ENCODE data around the gene RUSF1.
"Not testable (repeated sequence)": the region's sequence is repeated elsewhere in the genome, so short reads cannot be mapped to it uniquely, and the experiment has no call there.

RUSF1 gene

GRCh38 chr16:31507929-31508705 is at the start of gene RUSF1:
RUSF1 (minus strand) TSS chr16:31508391; CDS start chr16:31508373, 18 bp downstream.
- peak; percentile 91 for DNase-seq (ENCODE audit: low spot score)

GRCh38 chr16:31542763-31543162 is 34.6 kb upstream of the RUSF1 start:
- no peak for DNase-seq (ENCODE audit: low spot score)

DNA sequence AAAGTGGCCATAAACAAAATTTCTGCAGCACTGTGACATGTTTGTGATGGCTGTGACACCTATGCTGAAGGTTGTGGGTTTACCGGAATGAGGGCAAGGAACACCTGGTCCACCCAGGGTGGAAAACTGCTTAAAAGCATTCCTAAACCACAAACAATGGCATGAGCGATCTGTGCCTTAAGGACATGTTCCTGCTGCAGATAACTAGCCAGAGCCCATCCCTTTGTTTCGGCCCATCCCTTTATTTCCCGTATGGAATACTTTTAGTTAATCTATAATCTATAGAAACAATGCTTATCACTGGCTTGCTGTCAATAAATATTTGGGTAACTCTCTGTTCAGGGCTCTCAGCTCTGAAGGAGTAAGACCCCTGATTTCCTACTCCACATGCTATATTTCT is 31.6 kb upstream of the RUSF1 start:
- not testable (repeated sequence) for DNase-seq (ENCODE audit: low spot score)

DNA sequence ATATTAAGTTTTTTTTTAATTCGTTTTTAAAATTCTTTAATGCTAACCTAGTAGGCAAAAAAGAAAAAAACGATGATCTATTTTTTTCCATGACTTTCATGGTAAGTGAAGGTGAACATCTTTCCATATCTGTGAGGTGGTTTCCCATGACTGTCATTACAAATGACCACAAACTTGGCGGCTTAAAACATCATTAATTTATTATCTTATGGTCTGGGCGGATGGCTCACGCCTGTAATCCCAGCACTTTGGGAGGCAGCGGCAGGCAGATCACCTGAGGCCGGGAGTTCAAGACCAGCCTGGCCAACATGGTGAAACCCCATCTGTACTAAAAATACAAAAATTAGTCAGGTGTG is 30.0 kb upstream of the RUSF1 start:
- DNase-seq (ENCODE audit: low spot score): not testable (repeated sequence)

DNA sequence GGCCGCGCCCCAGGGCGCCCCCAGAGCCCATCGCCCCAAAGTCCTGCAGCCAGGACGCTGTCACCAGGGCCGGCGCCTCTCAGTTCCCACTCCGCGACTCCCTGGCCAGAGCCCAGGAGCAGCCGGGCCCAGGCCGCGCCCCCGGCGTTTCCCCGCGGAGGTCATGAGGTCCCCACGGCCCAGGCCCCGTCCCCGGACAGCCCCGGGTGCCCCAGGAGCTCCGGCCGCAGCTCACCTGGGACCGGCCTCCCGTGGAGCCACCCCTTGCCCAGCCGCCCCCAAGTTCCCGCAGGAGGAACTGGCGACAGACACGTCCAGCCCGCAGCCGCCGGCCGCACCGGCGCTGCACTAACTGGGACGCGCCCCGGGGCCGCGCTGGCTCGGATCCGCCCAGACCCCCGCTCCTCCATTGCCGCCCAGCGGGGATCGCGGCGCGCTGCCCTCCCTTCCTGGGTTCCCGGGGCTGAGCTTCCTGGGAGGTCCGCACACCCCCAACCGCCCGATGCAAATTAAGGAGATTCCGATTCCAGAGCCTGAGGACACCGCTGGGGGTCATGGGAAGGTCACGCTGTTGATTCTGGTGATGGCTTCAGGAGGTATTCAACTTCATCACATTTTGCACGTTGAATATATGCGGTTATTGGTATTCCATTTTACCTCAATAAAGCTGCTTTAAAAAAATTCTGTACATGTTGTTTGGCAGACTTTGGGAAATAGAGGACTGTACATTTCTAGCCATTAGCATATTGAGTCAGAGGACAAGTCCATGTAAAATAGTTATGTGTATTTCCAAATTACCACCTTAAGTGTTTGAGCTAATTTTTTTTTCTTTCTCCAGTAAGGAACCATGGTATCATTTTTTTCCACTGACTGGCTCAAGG is 29.4 kb upstream of the RUSF1 start:
- DNase-seq (ENCODE audit: low spot score): no peak

DNA sequence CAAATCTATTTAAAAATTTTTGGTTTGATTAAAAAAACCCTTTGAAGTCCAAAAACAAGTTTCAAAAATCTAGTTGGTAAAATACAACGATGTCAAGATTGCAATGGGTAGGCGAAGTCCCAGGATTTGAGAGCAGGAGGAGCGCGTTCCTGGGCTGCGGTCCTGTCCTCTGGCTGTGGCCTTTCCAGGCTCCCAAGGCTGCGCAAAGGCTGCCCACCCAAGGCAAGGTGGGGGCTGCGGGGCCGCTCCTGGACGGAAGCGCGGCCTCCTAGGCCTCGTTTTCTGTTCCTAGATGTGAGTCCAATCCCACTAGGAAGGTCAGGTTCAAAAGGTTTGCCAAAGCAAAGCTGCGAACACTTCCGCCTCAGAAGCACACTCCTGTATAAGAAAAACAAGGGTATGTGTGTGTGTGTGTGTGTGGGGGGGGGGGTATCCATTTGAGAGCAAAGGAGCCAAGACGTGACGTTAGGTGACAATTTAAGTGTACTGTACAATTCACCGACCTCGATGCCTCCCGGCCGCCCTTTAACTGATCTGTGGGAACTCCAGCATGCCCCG is 28.7 kb upstream of the RUSF1 start:
- DNase-seq (ENCODE audit: low spot score): no peak

GRCh38 chr16:31535737-31536136 is 27.5 kb upstream of the RUSF1 start:
- DNase-seq (ENCODE audit: low spot score): no peak

- DNase-seq (ENCODE audit: low spot score): no peak
Observed at GRCh38 chr16:31532896-31533295, 24.7 kb upstream of the RUSF1 start.

DNA sequence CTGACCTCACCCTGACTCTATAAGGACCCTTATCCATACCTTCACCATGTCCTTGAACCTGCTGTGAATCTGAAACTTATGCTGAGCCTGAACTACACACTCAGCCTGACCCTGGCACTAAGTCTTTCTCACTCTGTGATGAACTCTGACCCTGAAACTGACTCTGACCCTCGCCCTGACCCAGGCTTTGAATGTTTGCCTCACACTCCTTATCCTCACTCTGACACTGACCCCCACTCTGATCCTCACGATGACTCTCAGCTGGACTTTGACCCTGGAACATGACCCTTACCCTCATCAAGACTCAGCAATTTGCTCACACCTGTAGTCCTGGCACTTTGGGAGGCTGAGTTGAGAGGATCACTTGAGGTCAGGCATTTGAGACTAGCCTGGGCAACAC is 23.9 kb upstream of the RUSF1 start:
- no peak for DNase-seq (ENCODE audit: low spot score)

GRCh38 chr16:31531096-31531495 is 22.9 kb upstream of the RUSF1 start:
- no peak for DNase-seq (ENCODE audit: low spot score)

GRCh38 chr16:31530405-31530804 is 22.2 kb upstream of the RUSF1 start:
- no peak for DNase-seq (ENCODE audit: low spot score)

- no peak for DNase-seq (ENCODE audit: low spot score)
Observed at GRCh38 chr16:31529937-31530312, 21.7 kb upstream of the RUSF1 start.

DNA sequence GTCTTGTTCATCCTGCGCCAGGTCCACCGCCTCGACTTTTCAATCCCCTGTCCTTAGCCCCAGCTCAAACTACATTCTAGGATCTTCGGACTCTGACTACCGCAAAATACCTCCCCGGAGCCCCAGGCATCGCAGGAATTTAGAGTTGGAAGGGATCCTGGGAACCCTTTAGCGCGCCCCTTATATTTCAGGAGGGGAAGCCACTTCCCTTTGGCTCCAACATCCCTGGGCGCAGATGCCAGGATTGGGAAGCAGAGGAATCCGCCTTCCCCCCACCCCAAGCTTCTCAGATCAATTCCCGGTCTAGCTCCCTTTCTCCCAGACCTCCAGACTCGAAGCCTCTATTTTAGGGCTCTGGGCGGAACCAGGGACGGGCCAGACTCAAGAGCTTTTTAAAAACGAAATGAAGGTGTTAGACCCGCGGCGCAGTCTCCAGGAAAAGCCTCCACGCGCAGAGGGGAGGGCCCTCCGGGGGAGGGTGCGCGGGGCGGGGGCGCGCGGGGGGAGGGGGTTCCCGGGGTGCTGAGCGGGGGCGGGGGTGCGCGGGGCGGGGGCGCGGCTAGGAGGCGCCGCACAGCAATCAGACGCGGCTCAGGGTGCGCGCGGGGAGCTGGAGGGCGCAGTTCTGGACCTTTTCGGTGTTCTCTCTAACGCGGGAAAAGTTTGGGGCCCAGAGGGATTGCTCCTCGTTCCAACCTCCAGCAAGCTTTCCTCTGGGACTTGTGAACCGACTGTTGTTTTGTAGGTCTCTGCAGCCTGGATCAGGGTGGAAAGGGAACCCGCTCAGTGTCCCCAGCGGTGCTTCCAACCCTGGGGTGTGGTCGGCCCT is 21.1 kb upstream of the RUSF1 start:
- DNase-seq (ENCODE audit: low spot score): no peak

DNA sequence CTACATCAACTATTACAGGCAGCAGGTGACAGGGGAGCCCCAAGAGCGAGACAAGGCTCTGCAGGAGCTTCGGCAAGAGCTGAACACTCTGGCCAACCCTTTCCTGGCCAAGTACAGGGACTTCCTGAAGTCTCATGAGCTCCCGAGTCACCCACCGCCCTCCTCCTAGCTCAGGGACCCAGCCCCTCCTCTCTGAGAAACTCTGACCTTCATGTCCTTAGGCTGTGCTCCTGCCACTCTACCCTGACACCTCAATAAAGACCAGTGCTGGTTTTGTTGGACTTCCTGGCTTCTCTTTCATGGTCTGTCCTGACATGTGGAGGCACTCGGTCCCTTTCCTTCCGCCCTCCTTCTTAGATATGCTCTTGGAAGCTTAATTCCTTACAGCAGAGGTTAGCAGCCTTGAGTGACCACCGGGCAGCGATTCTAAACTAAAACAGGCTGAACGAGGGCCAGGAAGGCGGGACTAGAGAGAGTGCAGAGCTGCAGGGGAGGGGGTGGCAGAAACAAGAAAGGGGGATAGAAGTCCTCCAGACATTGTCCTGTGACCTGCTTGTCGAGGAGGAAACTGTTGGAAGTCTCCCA is 20.4 kb upstream of the RUSF1 start:
- DNase-seq (ENCODE audit: low spot score): no peak

GRCh38 chr16:31527734-31528274 is 19.6 kb upstream of the RUSF1 start, which contains the start of gene AHSP:
AHSP (plus strand) TSS chr16:31527900; CDS start chr16:31528140, 240 bp downstream.
- DNase-seq (ENCODE audit: low spot score): no peak

- DNase-seq (ENCODE audit: low spot score): no peak
Observed at GRCh38 chr16:31525113-31525512, 16.9 kb upstream of the RUSF1 start.

- DNase-seq (ENCODE audit: low spot score): not testable (repeated sequence)
Observed at GRCh38 chr16:31523768-31524167, 15.6 kb upstream of the RUSF1 start.

GRCh38 chr16:31522071-31522470 is 13.9 kb upstream of the RUSF1 start:
- no peak for DNase-seq (ENCODE audit: low spot score)

DNA sequence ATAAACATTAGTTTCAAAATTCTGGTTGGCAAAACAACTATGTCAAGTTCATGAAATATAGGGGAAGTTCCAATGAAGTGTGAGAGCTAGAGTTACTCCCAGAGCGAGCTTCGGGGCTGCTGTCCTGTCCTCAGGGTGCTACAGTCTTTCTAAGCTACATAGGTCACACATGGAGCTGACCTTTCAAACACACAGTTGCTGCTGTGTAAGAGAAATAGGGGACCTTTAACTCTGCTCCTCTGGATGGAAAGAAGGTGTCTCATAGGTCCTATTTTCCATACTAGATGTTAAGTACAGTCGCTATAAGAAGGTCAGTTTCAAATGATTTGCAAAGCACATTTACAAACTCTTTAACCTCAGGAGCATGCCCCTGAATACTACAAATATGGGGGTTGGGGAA is 13.2 kb upstream of the RUSF1 start:
- no peak for DNase-seq (ENCODE audit: low spot score)

DNA sequence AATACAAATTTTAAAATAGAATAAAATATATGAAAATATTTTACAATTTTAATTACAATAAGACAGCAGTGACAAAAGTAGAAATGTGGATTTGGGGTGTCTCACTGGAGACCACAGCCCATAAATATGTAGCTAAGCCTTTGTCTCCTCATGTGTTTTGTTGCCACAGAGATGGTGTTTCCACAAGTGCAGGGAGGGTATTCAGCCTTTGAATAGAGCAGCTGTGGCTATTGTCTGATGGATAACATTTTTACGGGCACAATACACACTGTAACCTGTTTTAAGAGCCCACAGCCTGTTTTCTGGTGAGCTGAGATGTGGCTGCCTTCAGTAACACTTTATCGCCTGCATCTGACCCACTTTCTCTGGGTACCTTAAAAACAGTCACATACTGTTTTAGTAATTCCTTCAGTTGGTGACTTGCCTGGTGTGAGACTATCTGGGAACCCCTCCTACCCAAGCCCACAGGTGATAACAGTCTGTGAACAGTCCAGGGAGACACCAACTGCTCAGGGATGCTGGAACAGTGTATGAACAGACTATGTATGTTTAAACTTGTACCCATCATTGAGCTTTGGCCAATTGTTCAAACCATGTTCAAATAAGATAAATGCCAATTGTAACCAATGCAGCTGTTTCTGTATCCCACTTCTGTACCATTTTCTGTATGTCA is 11.7 kb upstream of the RUSF1 start:
- DNase-seq (ENCODE audit: low spot score): no peak

All from RKO (cell line).